K562 (cell line): ENCODE data around the gene CD248. TPM values are rescaled to one million over a fixed set of nuclear protein-coding genes. Genes with fewer than 3 reads are reported as not detected.

ENCODE experiments used
- ATF3 ChIP-seq, 2 experiments: fragments of 450-650 bp in 1 of 2; sonication (generic) in 1 of 2; formaldehyde crosslinking in 1 of 2; IDR thresholded peaks in 1 of 2; conservative IDR thresholded peaks in 1 of 2; 2 replicates each; pipeline versions ENCODE4 v1.6.1 to v1.8.1; 2016 to 2023; ENCODE audit warnings: mild to moderate bottlenecking in 2 of 2, moderate library complexity in 2 of 2, inconsistent platforms in 1 of 2, missing genetic modification reagents in 1 of 2
- BRF1 ChIP-seq: IDR thresholded peaks from 3 replicates; pipeline ENCODE4 v1.6.1; 2011; ENCODE audit warnings: borderline replicate concordance, mild to moderate bottlenecking; ENCODE audit not compliant: insufficient read length; ENCODE audit errors: extremely low read depth
- CGGBP1 ChIP-seq: fragments of 250-450 bp; sonication (Bioruptor Pico); IDR thresholded peaks from 2 replicates; pipeline ENCODE4 v1.9.0; 2021; ENCODE audit warnings: mild to moderate bottlenecking
- GABPB2 ChIP-seq: fragments of 250-450 bp; sonication (Bioruptor Pico); conservative IDR thresholded peaks from 2 replicates; pipeline ENCODE4 v1.5.1; 2021; ENCODE audit warnings: mild to moderate bottlenecking
- HMBOX1 ChIP-seq: sonication (generic); IDR thresholded peaks from 2 replicates; pipeline ENCODE4 v1.6.1; 2016
- HMG20B ChIP-seq: fragments of 250-450 bp; sonication (Bioruptor Pico); IDR thresholded peaks from 2 replicates; pipeline ENCODE4 v1.5.0; 2021; ENCODE audit warnings: mild to moderate bottlenecking
- HNRNPL ChIP-seq: fragments of 200-400 bp; formaldehyde crosslinking; IDR thresholded peaks from 2 replicates; pipeline ENCODE4 v1.6.1; 2017; ENCODE audit warnings: low read depth, mild to moderate bottlenecking, low read length
- PATZ1 ChIP-seq: fragments of 250-450 bp; sonication (Bioruptor Pico); IDR thresholded peaks from 2 replicates; pipeline ENCODE4 v1.5.0; 2020; ENCODE audit warnings: mild to moderate bottlenecking, borderline replicate concordance
- RERE ChIP-seq: sonication (generic); formaldehyde crosslinking; IDR thresholded peaks from 2 replicates; pipeline ENCODE4 v1.8.0; 2023; ENCODE audit warnings: missing genetic modification reagents, mild to moderate bottlenecking, borderline replicate concordance
- SRF ChIP-seq, 2 experiments: fragments of 250-450, 450-650 bp in 1 of 2; sonication (Bioruptor Pico) in 1 of 2; sonication (generic) in 1 of 2; formaldehyde crosslinking; IDR thresholded peaks; 2 replicates each; pipeline versions ENCODE4 v1.5.0 to v1.5.1; 2020 to 2022; ENCODE audit warnings: mild to moderate bottlenecking in 1 of 2, missing genetic modification reagents in 1 of 2
- ZBTB26 ChIP-seq: fragments of 450-650 bp; formaldehyde crosslinking; IDR thresholded peaks from 2 replicates; pipeline ENCODE4 v1.4.0; 2022; ENCODE audit warnings: missing genetic modification characterization
- ZNF655 ChIP-seq: fragments of 250-450 bp; sonication (Bioruptor Pico); IDR thresholded peaks from 2 replicates; pipeline ENCODE4 v1.5.0; 2021
- polyA plus RNA-seq, 8 experiments: library from polyadenylated mRNA; depleted of rRNA in 4 of 8; stranded (reverse) in 5 of 8; unstranded in 3 of 8; fragments of >200 nt; fragmentation: Nextera tagmentation in 2 of 8; fragmentation: Illumina TruSeq in 1 of 8; extraction: Ambion mirVana in 2 of 8; extraction: Trizol in 1 of 8; gene quantifications; 2 replicates each; pipeline versions ENCODE4 v1.2.1 to v1.2.3, GENCODE V29; 2011 to 2014; ENCODE audit warnings: inconsistent platforms in 1 of 8, missing spikeins in 1 of 8
- total RNA-seq, 7 experiments: library from RNA; depleted of rRNA in 6 of 7; stranded (reverse); fragments of >200 nt in 6 of 7; fragmentation: Illumina TruSeq in 2 of 7; extraction: Trizol in 2 of 7; gene quantifications; 2 replicates each; pipeline versions ENCODE4 v1.2.1 to v1.2.3, GENCODE V29; 2011 to 2021; ENCODE audit warnings: low replicate concordance in 1 of 7

CD248 gene
- total and polyA plus RNA-seq, 9 of the 15 experiments (the other 6 are each of a cell fraction or from before 2014, with no cell fraction given) = 0.09 TPM; not detected in 8

- TF ChIP-seq CGGBP1 (CRISPR knock-in tag) (no peak), GABPB2 (CRISPR knock-in tag) (no peak), SRF (CRISPR knock-in tag; IDR thresholded peaks at IDR 0.05) (no peak), ATF3 (IDR thresholded peaks at IDR 0.05) (peak; percentile 81), ATF3 (CRISPR knock-in tag; conservative IDR thresholded peaks at IDR 0.05) (no peak), ZNF655 (CRISPR knock-in tag) (no peak), PATZ1 (CRISPR knock-in tag) (no peak), ZBTB26 (CRISPR knock-in tag) (no peak), BRF1 (no peak), HMG20B (CRISPR knock-in tag) (no peak), HNRNPL (no peak), RERE (CRISPR knock-in tag) (no peak), HMBOX1 (peak; percentile 28; the same call in 1 of the 2 replicates)
Measured at GRCh38 chr11:66336234-66337102, 19.6 kb upstream of the CD248 start, which contains the start of gene RIN1 (continued).
